GM21723 (cell line): ENCODE measurements around the gene SREBF2.
"Not testable (repeated sequence)": the region's sequence is repeated elsewhere in the genome, so short reads cannot be mapped to it uniquely, and the experiment has no call there.

Experiments used
- ATAC-seq: cut with Tn5 transposase; IDR thresholded peaks from one replicate; pipeline ENCODE4 v1.9.1; 2021; ENCODE audit warnings: mild to moderate bottlenecking, moderate library complexity; ENCODE audit not compliant: unreplicated experiment

Gene SREBF2

GRCh38 chr22:41939981-41940831 lies 107.3 kb downstream of the SREBF2 start:
- ATAC-seq = peak; percentile 49

- peak; percentile 35 for ATAC-seq
Measured at GRCh38 chr22:41940832-41941765, 108.2 kb downstream of the SREBF2 start.

GRCh38 chr22:41943661-41944209 lies 110.8 kb downstream of the SREBF2 start:
- ATAC-seq = no peak

DNA sequence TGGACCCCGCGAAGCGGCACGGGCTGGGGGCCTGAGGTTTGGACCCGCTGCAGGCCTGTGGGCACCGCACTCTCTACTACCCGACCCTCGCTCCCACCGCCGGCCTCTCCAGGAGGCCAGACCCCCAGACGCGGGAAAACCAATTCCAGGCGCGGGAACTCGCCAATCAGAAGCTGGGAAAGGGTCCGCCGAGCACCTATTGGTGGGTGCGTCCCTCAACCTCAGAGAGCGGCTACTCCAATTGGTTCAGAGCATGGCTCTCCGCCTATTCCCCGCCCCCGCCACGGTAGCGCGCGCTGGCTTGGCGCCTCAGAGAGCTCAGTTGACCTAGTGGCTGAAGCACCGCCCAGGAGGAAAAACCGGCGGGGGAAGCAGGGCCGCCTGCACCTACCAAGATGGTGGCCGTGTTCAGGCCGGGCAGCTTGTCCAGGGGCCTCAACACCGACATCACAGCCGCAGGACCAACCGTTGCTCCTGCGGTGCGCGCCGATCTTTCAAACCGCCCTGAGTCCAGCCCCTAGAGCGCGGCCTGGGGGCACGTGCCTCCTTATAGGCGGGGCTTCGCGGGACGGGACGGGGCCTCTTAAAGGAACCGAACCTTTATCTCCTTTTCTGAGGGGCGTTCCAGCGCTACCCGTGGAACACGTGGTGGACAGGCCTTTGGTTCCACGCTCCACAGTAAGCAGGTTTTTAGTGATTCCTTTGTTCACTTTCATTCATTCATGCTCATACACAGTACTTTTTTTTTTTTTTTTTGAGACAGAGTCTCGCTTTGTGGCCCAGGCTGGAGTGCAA lies 113.9 kb downstream of the SREBF2 start, which contains the start of gene CENPM:
Gene CENPM (minus strand): TSS at position 524 of the 795 bp plus-strand sequence. CDS start 76 bp downstream, at position 448.
- ATAC-seq = peak; percentile 77

DNA sequence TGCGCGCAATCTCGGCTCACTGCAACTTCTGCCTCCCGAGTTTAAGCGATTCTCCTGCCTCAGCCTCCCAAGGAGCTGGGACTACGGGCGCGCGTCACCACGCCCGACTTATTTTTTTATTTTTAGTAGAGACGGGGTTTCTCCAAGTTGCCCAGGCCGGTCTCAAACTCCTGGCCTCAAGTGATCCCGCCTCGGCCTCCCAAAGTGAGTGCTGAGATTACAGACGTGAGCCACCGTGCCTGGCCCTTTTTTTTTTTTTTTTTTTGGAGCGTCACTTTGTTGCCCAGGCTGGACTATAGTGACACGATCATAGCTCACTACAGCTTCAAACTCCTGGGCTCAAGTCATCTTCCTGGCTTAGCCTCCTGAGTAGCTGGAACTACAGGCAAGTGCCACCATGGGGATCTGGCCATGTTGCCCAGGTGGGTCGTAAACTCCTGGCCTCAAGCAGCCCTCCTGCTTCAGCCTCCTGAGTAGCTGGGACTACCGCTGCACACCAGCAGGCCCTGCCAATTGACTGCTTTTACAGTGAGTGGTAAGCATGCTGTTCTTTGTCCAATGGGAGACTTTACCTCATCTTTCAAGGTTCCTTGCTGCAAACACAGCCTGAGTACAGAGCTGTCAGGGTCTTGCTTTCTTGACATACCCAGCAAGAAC lies 114.6 kb downstream of the SREBF2 start:
- no peak for ATAC-seq

- no peak for ATAC-seq
Measured at GRCh38 chr22:41948142-41948541, 115.2 kb downstream of the SREBF2 start.

GRCh38 chr22:41948928-41949296 lies 116.0 kb downstream of the SREBF2 start:
- ATAC-seq = not testable (repeated sequence)

DNA sequence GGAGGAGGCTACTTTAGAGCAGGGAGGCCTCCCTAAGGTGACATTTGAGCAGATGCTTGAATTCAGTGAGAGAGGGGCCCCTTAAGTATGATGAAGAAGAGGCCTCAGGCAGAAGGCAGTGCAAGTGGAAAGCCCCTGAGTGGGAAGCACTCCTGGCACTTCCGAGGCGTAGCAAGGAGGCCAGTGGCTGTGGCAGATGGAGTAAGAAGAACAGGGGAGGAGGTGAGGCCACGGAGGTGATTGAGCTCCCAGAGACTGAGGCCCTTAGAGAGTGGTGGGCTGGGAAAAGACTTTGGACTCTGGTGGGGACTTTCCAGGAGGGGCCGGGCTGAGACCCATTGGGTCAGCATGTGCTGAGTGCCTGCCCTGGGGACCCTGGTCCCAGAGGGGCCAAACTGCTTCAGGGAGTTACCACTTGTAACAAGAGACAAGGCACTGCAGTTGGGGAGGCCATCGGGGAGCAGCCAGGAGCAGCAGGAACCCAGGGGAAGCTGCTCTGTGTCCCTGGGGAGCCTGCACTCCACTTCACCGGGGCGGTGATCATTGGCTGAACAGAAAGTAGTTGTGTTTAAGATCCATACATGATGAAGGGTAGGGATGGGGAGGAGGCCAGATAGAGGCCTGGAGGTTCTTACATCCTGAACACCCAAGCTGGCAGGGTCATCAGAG lies 116.5 kb downstream of the SREBF2 start:
- no peak for ATAC-seq

DNA sequence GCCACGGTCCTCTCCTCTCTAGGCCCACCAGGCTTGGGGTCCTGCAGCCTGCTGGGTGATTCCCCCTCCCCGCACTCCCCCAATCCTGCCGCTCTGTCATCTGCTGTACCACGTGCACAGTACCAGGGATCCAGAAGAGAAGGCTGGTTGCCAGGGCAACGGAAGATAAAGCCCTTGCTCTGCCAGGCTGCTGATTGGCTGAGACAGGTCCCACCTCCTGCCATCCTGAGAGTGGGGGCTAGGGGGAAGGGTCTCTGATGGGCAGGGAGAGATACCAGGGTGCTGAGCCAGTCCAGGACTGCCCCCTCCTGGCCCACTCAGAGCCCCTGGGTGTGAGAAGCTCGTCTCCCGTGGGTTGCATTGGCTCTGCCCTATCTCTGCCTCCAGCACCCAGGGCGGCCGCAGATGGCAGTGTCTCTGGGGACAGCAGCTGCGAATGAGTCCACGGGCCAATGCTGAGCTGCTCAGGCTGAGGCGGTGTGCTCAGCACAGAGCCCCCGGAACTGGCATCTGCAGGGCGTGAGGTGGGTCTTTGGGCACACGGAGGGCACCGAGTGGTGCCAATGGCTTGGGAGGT lies 119.1 kb downstream of the SREBF2 start, which contains the start of gene SMIM45:
Gene SMIM45 (plus strand): TSS at position 253 of the 577 bp plus-strand sequence.
- no peak for ATAC-seq

DNA sequence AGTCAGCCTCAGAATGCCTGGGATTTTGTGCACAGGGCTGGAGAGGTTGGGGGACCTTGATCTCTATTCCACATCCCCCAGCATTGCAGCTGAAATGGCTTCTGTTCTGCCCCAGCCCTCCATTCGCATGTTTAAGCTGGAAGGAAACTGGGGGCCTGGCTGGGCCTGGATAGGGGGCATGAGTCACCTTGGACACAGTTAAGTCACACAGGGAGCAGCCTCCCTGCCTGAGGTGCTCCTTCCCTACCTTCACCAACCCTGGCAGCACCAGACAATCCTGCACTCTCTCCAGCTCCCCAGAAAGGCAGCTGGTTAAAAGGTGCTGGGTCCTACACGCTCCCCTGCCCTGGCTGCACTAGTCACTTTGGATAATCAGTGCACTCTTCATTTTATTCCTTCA lies 119.8 kb downstream of the SREBF2 start:
- ATAC-seq = no peak
